HG02884 (cell line): ENCODE data around the gene MCU.

Experiments used
- ATAC-seq: cut with Tn5 transposase; IDR thresholded peaks from one replicate; pipeline ENCODE4 v1.9.1; 2021; ENCODE audit warnings: mild to moderate bottlenecking, moderate library complexity; ENCODE audit not compliant: unreplicated experiment

MCU gene

GRCh38 chr10:72932259-72933015 lies 240.5 kb downstream of the MCU start:
- ATAC-seq, result no peak

GRCh38 chr10:72935361-72935760 lies 243.4 kb downstream of the MCU start:
- ATAC-seq, result no peak
